CD4-positive, alpha-beta T cell treated with Interleukin-6 for 4 hours (primary cell): ENCODE measurements around the gene RRBP1.

ENCODE experiments used
- DNase-seq: peaks from one replicate; pipeline ENCODE4 v3.0.0-alpha.2; 2020; ENCODE audit warnings: mixed read lengths

The RRBP1 gene, protein sequence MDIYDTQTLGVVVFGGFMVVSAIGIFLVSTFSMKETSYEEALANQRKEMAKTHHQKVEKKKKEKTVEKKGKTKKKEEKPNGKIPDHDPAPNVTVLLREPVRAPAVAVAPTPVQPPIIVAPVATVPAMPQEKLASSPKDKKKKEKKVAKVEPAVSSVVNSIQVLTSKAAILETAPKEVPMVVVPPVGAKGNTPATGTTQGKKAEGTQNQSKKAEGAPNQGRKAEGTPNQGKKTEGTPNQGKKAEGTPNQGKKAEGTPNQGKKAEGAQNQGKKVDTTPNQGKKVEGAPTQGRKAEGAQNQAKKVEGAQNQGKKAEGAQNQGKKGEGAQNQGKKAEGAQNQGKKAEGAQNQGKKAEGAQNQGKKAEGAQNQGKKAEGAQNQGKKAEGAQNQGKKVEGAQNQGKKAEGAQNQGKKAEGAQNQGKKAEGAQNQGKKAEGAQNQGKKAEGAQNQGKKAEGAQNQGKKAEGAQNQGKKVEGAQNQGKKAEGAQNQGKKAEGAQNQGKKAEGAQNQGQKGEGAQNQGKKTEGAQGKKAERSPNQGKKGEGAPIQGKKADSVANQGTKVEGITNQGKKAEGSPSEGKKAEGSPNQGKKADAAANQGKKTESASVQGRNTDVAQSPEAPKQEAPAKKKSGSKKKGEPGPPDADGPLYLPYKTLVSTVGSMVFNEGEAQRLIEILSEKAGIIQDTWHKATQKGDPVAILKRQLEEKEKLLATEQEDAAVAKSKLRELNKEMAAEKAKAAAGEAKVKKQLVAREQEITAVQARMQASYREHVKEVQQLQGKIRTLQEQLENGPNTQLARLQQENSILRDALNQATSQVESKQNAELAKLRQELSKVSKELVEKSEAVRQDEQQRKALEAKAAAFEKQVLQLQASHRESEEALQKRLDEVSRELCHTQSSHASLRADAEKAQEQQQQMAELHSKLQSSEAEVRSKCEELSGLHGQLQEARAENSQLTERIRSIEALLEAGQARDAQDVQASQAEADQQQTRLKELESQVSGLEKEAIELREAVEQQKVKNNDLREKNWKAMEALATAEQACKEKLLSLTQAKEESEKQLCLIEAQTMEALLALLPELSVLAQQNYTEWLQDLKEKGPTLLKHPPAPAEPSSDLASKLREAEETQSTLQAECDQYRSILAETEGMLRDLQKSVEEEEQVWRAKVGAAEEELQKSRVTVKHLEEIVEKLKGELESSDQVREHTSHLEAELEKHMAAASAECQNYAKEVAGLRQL (N-terminal part only)

DNA sequence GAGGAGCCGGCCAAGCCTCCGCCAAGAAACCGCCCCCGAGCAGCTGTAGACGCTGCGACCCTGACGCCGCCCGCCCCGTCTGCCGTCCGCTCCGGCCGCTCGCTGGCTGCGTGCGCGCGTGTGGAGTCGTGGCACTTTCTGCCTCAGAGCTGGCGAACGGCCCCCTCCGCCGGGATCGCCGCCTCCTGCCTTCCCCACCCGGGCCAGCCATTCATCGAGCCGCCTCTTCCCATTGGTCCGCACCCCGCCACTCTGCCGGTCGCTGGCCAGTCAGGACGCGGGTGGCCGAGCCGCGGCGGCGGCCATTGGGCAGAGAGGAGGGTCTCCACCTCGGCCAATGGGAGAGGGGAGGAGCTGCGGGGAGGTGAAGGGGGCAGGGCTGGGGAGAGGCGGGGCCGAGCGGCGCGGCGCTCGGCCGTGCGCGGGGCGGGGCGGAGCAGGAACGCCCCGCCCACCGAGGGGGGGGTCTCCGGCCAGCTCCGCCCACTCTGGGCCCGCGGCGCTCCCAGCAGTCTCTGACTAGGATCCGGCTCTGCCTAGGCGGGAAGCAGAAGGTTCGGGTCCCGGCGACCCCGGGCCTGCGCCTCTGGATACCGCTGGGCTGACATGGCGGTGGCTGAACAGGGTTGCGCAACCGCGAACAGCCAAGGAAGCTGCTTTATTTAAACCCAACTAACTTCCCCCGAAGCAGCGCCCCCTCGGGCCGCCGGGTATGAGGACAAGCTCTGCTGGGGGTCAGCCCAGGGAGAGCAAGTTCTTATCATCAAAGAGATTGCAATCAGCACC lies at the start of gene RRBP1:
TSS of gene RRBP1 (minus strand) at position 140 of the 786 bp plus-strand sequence. CDS start 21,735 bp downstream, outside the sequence.
- DNase-seq = peak; percentile 97

GRCh38 chr20:17731233-17731632 lies 49.2 kb upstream of the RRBP1 start:
- DNase-seq = no peak

DNA sequence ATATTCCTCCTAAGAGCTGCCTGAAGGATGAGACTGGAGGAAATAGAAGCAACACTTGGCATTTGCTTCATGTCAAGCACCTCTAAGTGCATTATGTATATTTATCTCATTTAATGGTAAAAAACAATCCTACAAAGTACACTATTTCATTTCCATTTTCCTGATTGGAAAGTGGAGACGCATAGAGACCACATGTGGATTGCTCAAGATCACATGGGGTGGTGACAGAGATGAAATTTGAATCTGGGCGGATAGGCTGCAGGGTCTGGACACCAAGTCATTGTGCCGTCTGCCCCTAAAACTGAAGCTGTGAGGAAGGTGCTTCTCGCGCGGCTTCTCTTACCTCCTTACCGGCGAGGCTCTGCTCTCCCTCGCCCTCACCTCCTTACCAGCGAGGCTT lies 48.0 kb upstream of the RRBP1 start:
- no peak for DNase-seq

DNA sequence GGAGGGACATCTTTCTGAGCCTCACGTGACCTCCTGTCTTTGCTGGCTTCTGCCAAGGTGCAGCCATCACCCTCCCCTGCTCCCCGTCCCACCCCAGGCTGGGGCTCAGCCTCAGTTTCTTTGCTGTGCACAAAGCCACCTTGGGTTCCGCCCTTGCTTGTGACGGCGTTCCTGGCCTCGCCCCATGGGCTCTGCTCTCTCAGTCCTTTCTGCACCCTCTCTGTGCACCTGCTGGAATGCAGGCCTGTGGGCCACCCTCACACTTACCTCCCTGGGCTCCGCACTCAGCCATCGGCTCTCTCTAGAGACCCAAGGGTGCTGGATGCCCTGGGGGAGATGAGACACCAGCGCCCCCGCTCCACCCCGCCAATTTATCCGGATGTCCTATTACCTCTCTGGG lies 46.0 kb upstream of the RRBP1 start:
- DNase-seq = no peak

DNA sequence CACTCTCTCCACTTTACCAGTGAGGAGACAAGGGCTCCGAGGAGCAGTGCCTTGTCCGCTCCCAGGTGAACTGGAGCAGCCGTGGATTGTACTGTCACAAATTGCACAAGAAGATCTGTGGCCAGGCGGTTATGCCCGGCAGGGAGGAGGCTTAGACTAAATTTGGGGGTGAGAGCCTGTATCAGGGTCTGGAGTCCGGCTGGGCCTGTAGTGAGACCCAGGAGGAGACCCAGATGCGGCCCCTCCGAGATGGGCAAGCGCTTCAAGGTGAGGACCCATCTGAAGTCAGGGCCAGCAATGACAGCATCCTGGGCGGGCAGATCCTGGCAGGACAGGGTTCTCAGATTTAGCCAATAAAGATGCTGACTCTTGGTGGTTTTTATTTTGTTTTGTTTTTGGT lies 45.3 kb upstream of the RRBP1 start:
- no peak for DNase-seq

DNA sequence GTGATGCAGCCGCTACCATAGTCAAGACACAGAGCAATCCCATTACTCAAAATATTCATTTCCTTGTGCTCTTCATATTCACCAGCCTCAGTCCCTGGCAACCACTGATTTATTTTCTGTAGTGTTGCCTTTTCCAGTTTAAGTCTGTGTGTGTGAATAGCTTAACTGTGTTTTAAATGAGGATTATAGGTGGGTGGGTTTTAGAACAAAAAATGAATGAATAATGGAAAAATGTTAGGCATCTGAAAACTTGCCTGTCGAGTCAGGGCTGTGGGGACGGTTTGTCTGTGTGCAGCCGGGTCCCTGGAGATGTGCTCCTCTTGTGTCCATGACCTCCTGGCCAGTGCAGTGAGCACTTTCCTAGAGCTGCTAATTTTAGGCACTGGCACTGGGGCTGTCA lies 44.9 kb upstream of the RRBP1 start:
- no peak for DNase-seq

- no peak for DNase-seq
These were observed 43.2 kb upstream of the RRBP1 start for GRCh38 chr20:17725094-17725835.

DNA sequence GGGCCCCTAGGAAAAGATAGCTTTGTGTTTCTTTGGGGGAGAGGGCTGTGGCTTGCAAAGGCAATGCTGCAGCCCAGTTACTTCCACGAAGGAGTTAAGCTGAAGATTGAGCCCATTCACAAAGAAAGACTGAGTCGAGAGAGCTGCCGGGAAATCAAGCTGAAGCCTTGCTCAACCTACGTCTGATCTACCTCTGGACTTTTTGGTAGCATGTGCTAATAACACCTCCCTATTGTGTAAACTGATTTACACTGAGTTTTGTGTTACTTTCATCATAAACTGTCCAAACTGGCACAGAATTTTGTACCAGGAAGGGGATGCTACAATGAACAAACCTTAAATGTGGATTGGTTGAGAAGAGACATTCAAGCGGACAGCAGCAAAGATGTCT lies 41.3 kb upstream of the RRBP1 start:
- no peak for DNase-seq

- no peak for DNase-seq
These were observed 40.7 kb upstream of the RRBP1 start for GRCh38 chr20:17722493-17723300.

DNA sequence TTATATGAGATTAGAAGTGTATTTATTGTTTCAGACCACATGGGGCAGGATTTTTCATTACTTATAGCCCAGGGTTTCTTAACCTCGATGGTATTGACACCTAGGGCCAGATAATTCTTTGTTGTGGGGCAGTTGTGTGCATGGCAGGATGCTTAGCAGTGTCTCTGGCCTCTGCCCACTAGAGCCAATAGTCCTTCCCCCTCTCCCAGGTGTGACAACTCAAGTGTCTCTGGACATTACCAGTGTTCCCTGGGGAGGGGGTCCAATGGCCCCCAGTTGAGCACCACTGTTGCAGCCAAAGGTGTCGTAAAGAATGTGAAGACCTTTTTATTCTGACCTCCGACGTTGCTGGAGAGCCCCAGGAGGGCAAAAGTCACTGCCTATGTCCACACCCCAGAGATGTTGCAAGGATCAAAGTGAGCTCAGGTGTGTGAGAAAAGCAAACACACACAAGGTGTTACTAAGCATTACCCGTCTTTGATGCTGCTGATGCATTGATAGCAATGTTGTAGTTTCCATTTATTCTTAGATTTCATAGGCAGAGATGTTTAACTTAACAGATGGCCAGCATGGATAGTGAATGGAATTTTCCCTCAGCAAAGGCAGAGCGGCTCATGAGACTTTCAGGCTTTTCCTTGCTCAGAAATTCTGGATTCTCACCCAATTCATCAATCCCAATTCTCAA lies 39.9 kb upstream of the RRBP1 start:
- DNase-seq = no peak

- no peak for DNase-seq
These were observed 38.7 kb upstream of the RRBP1 start for GRCh38 chr20:17720755-17721154.

- DNase-seq = no peak
These were observed 34.3 kb upstream of the RRBP1 start for GRCh38 chr20:17716331-17716730.

DNA sequence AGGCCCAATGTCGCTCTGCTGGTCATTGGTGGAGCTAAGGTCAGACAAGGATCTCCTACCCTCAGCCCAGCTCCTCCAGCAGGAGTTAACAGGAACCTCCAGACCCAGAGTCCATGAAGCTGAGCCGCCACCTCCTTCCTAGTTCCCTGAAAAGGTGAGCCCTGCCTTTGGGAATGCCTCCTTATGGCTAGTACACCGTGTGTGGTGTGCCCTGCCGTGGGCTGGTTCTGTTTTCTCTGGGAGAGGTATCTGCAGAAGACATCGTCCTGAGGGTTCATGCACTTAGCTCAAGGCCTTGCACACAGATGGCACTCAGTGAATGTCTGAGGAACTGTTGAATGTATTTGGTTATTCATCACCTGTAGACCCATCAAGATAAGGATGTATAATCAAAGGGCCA lies 33.0 kb upstream of the RRBP1 start:
- no peak for DNase-seq

- DNase-seq = no peak
These were observed 32.6 kb upstream of the RRBP1 start for GRCh38 chr20:17714597-17714996.

GRCh38 chr20:17712708-17713107 lies 30.7 kb upstream of the RRBP1 start:
- no peak for DNase-seq

DNA sequence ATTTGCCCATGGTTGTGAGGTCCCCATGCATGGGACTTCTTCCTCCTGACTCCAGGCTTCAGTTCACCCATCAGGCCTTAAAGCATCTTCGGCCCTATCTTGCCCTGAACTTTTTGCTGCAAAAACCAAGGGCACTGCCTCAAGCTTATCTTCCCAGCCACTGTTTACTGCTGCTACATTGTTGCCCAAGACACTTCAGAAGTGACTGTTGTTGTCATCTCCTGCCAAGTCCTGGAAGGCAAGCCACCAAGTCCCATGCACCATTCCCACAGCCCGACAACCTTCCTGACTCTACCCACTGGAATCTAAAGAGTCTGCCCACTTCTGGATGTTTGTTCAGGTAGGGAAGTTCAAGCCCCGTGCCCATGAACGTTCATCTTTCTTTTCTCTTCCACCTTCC lies 30.2 kb upstream of the RRBP1 start:
- no peak for DNase-seq

- DNase-seq = no peak
These were observed 29.2 kb upstream of the RRBP1 start for GRCh38 chr20:17711267-17711627.

GRCh38 chr20:17710379-17711266 lies 28.6 kb upstream of the RRBP1 start:
- DNase-seq = no peak
